GM23248 (cell line): ENCODE data around the gene EXD1.

ENCODE experiments used
- EZH2 ChIP-seq: fragments of 200-600 bp; sonication (generic); IDR thresholded peaks from 2 replicates; pipeline ENCODE4 v1.6.1; 2018; ENCODE audit warnings: antibody characterized with exemption, mild to moderate bottlenecking; ENCODE audit not compliant: insufficient read depth, poor library complexity, severe bottlenecking
- EZH2phosphoT487 ChIP-seq: fragments of 200-600 bp; sonication (generic); IDR thresholded peaks from 2 replicates; pipeline ENCODE4 v1.6.1; 2018; ENCODE audit warnings: antibody characterized with exemption, moderate library complexity, mild to moderate bottlenecking, low read depth; ENCODE audit not compliant: insufficient read depth

- TF ChIP-seq EZH2phosphoT487 (no peak), EZH2 (no peak)
These were observed 5.4 kb upstream of the EXD1 start for GRCh38 chr15:41235929-41236328.
